Mammary epithelial cell (primary cell): ENCODE results near the gene STXBP1.

ENCODE experiments used
- EZH2 ChIP-seq: IDR thresholded peaks from 2 replicates; pipeline ENCODE4 v1.6.1; 2012; ENCODE audit warnings: low read length, inconsistent platforms, borderline replicate concordance
- TF ChIP-seq, protein P1 (sequence below), 2 donors: IDR thresholded peaks in 1 of 2; conservative IDR thresholded peaks in 1 of 2; 2 replicates each; pipeline ENCODE4 v1.5.1; 2011 to 2012; ENCODE audit warnings: inconsistent platforms in 2 of 2, low read length in 2 of 2, mild to moderate bottlenecking in 2 of 2, control low read depth in 1 of 2, low read depth in 1 of 2; ENCODE audit not compliant: insufficient read depth in 1 of 2; ENCODE audit errors: extremely low read depth in 1 of 2

DNA sequence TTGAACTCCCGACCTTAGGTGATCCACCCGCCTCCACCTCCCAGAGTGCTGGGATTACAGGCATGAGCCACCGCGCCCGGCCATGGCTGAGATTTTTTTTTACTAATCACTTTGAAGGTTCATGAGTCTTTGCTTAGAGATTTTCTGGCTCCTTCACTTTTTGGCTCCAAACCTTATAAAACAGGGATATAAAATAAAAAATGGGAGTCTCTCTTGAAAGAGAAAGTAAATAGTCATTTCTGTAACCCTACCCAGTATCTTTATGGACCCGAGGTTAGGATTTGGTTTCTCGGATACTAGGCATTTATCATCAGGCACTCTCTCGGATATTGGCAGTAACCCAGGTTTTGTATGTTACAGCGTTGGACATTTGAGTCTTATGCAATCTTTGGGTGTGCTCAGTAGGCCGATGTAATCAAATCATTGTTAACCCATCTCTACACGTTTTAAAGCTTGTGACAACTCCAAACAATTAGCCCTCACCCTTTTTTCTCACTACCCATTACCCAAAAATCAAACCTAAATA, 25.3 kb downstream of the STXBP1 start:
- TF ChIP-seq, protein P1, sequence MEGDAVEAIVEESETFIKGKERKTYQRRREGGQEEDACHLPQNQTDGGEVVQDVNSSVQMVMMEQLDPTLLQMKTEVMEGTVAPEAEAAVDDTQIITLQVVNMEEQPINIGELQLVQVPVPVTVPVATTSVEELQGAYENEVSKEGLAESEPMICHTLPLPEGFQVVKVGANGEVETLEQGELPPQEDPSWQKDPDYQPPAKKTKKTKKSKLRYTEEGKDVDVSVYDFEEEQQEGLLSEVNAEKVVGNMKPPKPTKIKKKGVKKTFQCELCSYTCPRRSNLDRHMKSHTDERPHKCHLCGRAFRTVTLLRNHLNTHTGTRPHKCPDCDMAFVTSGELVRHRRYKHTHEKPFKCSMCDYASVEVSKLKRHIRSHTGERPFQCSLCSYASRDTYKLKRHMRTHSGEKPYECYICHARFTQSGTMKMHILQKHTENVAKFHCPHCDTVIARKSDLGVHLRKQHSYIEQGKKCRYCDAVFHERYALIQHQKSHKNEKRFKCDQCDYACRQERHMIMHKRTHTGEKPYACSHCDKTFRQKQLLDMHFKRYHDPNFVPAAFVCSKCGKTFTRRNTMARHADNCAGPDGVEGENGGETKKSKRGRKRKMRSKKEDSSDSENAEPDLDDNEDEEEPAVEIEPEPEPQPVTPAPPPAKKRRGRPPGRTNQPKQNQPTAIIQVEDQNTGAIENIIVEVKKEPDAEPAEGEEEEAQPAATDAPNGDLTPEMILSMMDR (conservative IDR thresholded peaks at IDR 0.05 in 1 of 2, IDR thresholded peaks at IDR 0.05 in 1 of 2; ENCODE audit: extremely low read depth in 1 of 2, insufficient read depth in 1 of 2, low read depth in 1 of 2, low read length in 2 of 2): no peak
- no peak for TF ChIP-seq EZH2
